ENCODE measurements around the gene NAALADL2.
"Not testable (repeated sequence)": the region's sequence is repeated elsewhere in the genome, so short reads cannot be mapped to it uniquely, and the experiment has no call there.

NAALADL2 gene

DNA sequence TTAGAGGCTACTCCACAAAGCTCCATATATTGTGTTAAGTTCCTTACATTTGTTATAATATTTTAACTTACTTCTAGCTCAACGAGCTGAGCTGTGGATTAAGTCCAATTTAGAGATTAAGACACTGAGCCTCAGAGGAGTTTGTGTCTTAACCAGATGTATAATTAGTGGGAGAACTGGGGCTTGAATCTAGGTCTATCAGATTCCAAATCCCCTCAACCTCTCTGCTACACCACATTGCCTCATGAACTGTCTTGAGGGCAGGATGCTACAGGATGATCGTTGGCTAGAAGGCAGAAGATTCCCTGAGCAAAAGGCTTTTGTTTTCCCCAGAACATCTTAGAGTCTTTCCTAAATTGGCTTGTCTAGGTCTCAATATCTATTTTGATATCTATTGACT is 890.8 kb downstream of the NAALADL2 start:
- no peak for TF ChIP-seq FOXP2 (optimal IDR thresholded peaks at IDR 0.05; ENCODE audit: control extremely low read depth, extremely low read length, insufficient read depth)
- TF ChIP-seq POLR2AphosphoS5 (IDR thresholded peaks at IDR 0.05; ENCODE audit: borderline replicate concordance, low read depth, low read length): no peak
- TF ChIP-seq EZH2 (IDR thresholded peaks at IDR 0.05): no peak
- H3K9ac ChIP-seq (ENCODE audit: insufficient read length): no peak overlapping the region
- DNase-seq (ENCODE audit: low read depth, low spot score): no peak
- H3K4me3 ChIP-seq: no peak overlapping the region
- H3K27ac ChIP-seq: no peak overlapping the region
- no peaks in the 10 kb centered on the region for H3K9me3 ChIP-seq (ENCODE audit: low read depth, low read length)
- no peaks in the 10 kb centered on the region for H3K36me3 ChIP-seq (ENCODE audit: insufficient read depth, low read length)

DNA sequence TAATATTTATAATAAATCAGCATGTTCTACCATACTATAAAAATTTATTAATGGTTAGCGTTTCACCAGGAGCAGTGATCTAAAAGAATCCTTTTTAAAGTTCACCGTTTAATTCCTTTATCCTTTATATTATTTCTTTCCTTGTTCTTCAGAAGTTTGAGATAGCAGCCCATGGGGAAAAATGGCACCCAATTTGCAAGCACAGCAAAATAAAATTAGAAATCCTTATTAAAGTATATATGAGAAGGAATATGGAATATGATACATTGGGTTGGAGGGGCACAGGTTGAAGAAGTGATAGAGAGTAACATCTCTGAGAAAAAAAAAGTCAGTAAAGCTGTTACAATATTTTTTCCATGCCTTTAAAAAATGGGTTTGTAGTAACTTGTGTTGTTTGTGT is 892.0 kb downstream of the NAALADL2 start:
- DNase-seq (ENCODE audit: low read depth, low spot score): no peak
- no peak for TF ChIP-seq POLR2AphosphoS5 (IDR thresholded peaks at IDR 0.05; ENCODE audit: borderline replicate concordance, low read depth, low read length)
- no peak for TF ChIP-seq FOXP2 (optimal IDR thresholded peaks at IDR 0.05; ENCODE audit: control extremely low read depth, extremely low read length, insufficient read depth)
- no peak for TF ChIP-seq EZH2 (IDR thresholded peaks at IDR 0.05)
- no peaks in the 10 kb centered on the region for H3K9me3 ChIP-seq (ENCODE audit: low read depth, low read length)
- H3K4me3 ChIP-seq: no peak overlapping the region
- H3K27ac ChIP-seq: no peak overlapping the region
- no peaks in the 10 kb centered on the region for H3K36me3 ChIP-seq (ENCODE audit: insufficient read depth, low read length)
- no peak overlapping the region for H3K9ac ChIP-seq (ENCODE audit: insufficient read length)

DNA sequence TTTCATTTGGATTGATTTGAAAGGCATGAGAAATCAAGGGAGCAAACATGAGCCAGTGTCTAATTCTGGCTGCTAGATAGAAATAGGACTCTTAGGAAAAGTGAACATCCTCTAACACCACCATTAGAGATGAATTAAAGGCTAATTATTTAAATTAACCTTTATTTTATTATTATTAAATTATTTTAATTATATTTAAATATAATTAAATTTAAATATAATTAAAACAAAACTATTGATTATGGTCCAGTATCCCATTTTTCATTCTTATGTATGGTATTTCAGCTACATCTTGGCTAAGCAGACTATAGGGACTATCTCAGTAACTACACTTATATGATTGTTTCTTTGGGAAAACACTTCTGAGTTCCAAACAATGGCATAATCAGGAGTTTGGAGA is 904.8 kb downstream of the NAALADL2 start:
- no peak for DNase-seq (ENCODE audit: low read depth, low spot score)
- Histone ChIP-seq H3K9ac (ENCODE audit: insufficient read length) (no peak overlapping the region), H3K9me3 (ENCODE audit: low read depth, low read length) (no peaks in the 10 kb centered on the region), H3K4me3 (no peak overlapping the region), H3K27ac (no peak overlapping the region), H3K36me3 (ENCODE audit: insufficient read depth, low read length) (no peaks in the 10 kb centered on the region)
- TF ChIP-seq POLR2AphosphoS5 (IDR thresholded peaks at IDR 0.05; ENCODE audit: borderline replicate concordance, low read depth, low read length): no peak
- no peak for TF ChIP-seq FOXP2 (optimal IDR thresholded peaks at IDR 0.05; ENCODE audit: control extremely low read depth, extremely low read length, insufficient read depth)
- no peak for TF ChIP-seq EZH2 (IDR thresholded peaks at IDR 0.05)

DNA sequence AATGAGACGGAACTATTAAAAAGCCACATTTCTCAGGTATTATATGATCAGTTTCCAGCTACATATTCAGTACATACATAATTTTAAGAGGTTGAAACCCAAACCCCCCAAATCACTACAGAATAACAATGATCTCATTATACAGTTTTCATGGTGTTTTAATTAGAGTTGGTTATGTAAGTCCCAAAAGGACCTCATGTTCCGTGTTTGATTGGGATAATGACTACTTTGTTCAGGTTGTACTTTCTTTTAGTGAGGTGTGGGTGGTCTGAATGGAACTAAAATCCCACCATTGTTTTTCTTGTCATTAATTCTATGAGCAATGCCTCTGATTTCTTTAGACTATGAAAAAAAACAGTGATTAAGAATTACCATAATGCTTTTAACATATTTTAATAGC is 905.6 kb downstream of the NAALADL2 start:
- Histone ChIP-seq H3K4me3 (no peak overlapping the region), H3K9ac (ENCODE audit: insufficient read length) (no peak overlapping the region), H3K9me3 (ENCODE audit: low read depth, low read length) (no peaks in the 10 kb centered on the region), H3K36me3 (ENCODE audit: insufficient read depth, low read length) (no peaks in the 10 kb centered on the region), H3K27ac (no peak overlapping the region)
- DNase-seq (ENCODE audit: low read depth, low spot score): no peak
- TF ChIP-seq FOXP2 (optimal IDR thresholded peaks at IDR 0.05; ENCODE audit: control extremely low read depth, extremely low read length, insufficient read depth) (no peak), EZH2 (IDR thresholded peaks at IDR 0.05) (no peak), POLR2AphosphoS5 (IDR thresholded peaks at IDR 0.05; ENCODE audit: borderline replicate concordance, low read depth, low read length) (no peak)

DNA sequence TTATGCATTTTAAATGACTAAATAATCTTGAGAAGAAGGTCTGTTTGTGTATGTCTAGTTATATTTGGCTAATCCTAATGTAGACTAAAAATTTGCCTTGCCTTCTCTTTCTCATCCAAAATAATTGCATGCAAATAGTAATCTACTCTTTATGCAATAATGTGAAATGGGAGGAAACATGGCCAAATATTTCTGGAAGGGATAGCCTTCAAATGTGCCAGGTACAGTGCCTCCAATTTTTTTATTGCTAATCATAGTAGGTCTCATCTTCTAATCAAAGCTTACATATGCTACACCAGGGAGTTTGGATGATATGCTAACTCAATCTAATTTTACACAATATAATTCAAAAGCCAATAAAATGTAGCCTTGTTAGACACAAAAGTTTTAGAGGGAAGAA is 911.3 kb downstream of the NAALADL2 start:
- no peak overlapping the region for H3K4me3 ChIP-seq
- H3K9ac ChIP-seq (ENCODE audit: insufficient read length): no peak overlapping the region
- DNase-seq (ENCODE audit: low read depth, low spot score): peak; percentile 40
- H3K27ac ChIP-seq: peak overlapping the region; percentile 27; the same call in 1 of the 2 replicates
- no peak for TF ChIP-seq FOXP2 (optimal IDR thresholded peaks at IDR 0.05; ENCODE audit: control extremely low read depth, extremely low read length, insufficient read depth)
- no peak for TF ChIP-seq EZH2 (IDR thresholded peaks at IDR 0.05)
- TF ChIP-seq POLR2AphosphoS5 (IDR thresholded peaks at IDR 0.05; ENCODE audit: borderline replicate concordance, low read depth, low read length): no peak; the same call in 1 of the 2 replicates
- no peaks in the 10 kb centered on the region for H3K9me3 ChIP-seq (ENCODE audit: low read depth, low read length)
- H3K36me3 ChIP-seq (ENCODE audit: insufficient read depth, low read length): no peaks in the 10 kb centered on the region

DNA sequence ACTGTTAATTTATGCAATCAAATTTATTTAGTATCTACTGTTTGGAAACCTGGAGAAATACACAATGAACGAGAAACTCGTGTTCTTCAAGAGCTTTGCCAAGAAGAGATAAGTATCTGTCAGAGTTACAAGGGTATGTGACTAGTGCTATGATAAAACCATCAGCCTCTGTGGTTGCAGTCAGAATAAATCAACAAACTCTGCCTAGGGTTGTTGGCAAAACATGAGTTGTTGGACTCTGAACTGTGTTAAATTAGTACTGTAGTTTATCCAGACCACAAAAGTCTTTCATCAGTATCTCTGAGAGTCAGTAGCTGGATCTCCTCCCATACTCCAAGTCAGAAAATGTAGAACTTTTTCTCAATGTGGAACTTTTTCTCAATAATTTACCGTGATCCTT is 918.4 kb downstream of the NAALADL2 start:
- H3K4me3 ChIP-seq: no peak overlapping the region
- TF ChIP-seq EZH2 (IDR thresholded peaks at IDR 0.05) (no peak), POLR2AphosphoS5 (IDR thresholded peaks at IDR 0.05; ENCODE audit: borderline replicate concordance, low read depth, low read length) (no peak)
- H3K36me3 ChIP-seq (ENCODE audit: insufficient read depth, low read length): no peaks in the 10 kb centered on the region
- no peak overlapping the region for H3K9ac ChIP-seq (ENCODE audit: insufficient read length)
- no peak overlapping the region for H3K27ac ChIP-seq
- no peaks in the 10 kb centered on the region for H3K9me3 ChIP-seq (ENCODE audit: low read depth, low read length)
- DNase-seq (ENCODE audit: low read depth, low spot score): peak; percentile 30

DNA sequence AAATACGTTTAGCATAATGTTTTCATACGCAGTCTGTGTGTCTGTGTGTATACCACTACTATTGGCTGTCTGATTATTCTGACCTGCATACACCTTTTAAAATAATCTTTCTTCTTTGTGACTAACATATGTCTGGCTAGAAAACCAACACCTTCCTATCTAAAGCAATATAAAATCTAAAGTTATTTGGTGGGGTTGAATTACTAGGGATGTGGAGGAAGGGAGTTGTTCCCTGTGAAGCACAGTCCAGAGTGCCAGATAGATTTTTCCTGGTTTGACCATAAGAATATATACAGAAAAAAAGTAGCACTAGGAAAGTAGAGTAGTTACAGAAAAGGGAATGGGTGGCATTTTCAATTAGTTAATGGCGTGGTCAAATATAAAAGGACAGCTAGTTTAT is 918.8 kb downstream of the NAALADL2 start:
- no peak for DNase-seq (ENCODE audit: low read depth, low spot score)
- Histone ChIP-seq H3K9me3 (ENCODE audit: low read depth, low read length) (no peaks in the 10 kb centered on the region), H3K27ac (no peak overlapping the region), H3K36me3 (ENCODE audit: insufficient read depth, low read length) (no peaks in the 10 kb centered on the region), H3K4me3 (no peak overlapping the region), H3K9ac (ENCODE audit: insufficient read length) (no peak overlapping the region)
- TF ChIP-seq POLR2AphosphoS5 (IDR thresholded peaks at IDR 0.05; ENCODE audit: borderline replicate concordance, low read depth, low read length): no peak
- no peak for TF ChIP-seq FOXP2 (optimal IDR thresholded peaks at IDR 0.05; ENCODE audit: control extremely low read depth, extremely low read length, insufficient read depth)
- no peak for TF ChIP-seq EZH2 (IDR thresholded peaks at IDR 0.05)

DNA sequence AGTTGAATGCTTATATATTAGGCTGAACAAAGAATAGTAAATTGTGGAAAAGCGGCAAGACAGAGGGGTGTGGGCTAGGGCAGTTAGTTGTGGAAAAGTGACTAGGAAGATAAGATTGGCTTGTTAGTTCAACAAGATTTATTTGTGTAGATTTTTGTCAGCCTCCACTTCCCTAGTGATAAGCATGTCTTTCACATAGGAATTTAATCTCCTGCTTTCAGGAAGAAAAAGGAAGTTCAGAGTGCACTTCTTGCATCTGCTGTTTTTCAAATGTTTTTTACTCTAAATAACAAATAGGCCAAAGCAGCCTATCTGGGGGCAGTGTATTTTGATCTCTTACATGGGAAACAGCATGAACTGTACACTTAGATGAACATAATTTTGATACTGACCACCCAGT is 919.9 kb downstream of the NAALADL2 start:
- no peak for DNase-seq (ENCODE audit: low read depth, low spot score)
- H3K36me3 ChIP-seq (ENCODE audit: insufficient read depth, low read length): no peaks in the 10 kb centered on the region
- no peak overlapping the region for H3K4me3 ChIP-seq
- TF ChIP-seq FOXP2 (optimal IDR thresholded peaks at IDR 0.05; ENCODE audit: control extremely low read depth, extremely low read length, insufficient read depth) (no peak), EZH2 (IDR thresholded peaks at IDR 0.05) (no peak), POLR2AphosphoS5 (IDR thresholded peaks at IDR 0.05; ENCODE audit: borderline replicate concordance, low read depth, low read length) (no peak)
- H3K9ac ChIP-seq (ENCODE audit: insufficient read length): no peak overlapping the region
- H3K9me3 ChIP-seq (ENCODE audit: low read depth, low read length): no peaks in the 10 kb centered on the region
- H3K27ac ChIP-seq: no peak overlapping the region

DNA sequence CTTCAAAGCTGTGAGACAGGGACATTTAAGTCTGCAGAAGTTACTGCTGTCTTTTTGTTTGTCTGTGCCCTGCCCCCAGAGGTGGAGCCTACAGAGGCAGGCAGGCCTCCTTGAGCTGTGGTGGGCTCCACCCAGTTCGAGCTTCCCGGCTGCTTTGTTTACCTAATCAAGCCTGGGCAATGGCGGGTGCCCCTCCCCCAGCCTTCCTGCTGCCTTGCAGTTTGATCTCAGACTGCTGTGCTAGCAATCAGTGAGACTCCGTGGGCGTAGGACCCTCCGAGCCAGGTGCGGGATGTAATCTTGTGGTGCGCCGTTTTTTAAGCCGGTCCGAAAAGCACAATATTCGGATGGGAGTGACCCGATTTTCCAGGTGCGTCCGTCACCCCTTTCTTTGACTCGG is 928.0 kb downstream of the NAALADL2 start:
- not testable (repeated sequence) for DNase-seq (ENCODE audit: low read depth, low spot score); H3K9me3 ChIP-seq (ENCODE audit: low read depth, low read length); H3K9ac ChIP-seq (ENCODE audit: insufficient read length); H3K4me3 ChIP-seq; H3K27ac ChIP-seq; H3K36me3 ChIP-seq (ENCODE audit: insufficient read depth, low read length)
